Natural killer cell (primary cell): ENCODE results near the gene FGR. TPM values are rescaled to one million over a fixed set of nuclear protein-coding genes. Genes with fewer than 3 reads are reported as not detected.

Experiments used
- ATAC-seq, 3 donors: fragments of 150-1000 bp in 2 of 3; fragments of 200-7000 bp in 1 of 3; cut with Tn5 transposase; 1 replicate in 1 of 3; 2 replicates in 2 of 3; pipeline ENCODE4 v1.10.0; 2021; ENCODE audit warnings: mild to moderate bottlenecking in 2 of 3, moderate library complexity in 2 of 3
- DNase-seq, 2 donors: peaks; one replicate each; pipeline versions ENCODE4 v3.0.0 to v3.0.0-alpha.2; 2013 to 2021; ENCODE audit warnings: mixed read lengths in 1 of 2
- H3K27ac ChIP-seq: one replicate; pipeline ENCODE4 v1.5.1; 2013; ENCODE audit warnings: mild to moderate bottlenecking, low read length
- H3K27me3 ChIP-seq: one replicate; pipeline ENCODE4 v1.6.1; 2013; ENCODE audit warnings: low read length; ENCODE audit not compliant: control insufficient read depth, insufficient read depth
- H3K36me3 ChIP-seq: one replicate; pipeline ENCODE4 v1.6.1; 2013; ENCODE audit warnings: low read length; ENCODE audit not compliant: control insufficient read depth, insufficient read depth
- H3K4me1 ChIP-seq: one replicate; pipeline ENCODE4 v1.6.1; 2013; ENCODE audit warnings: low read length; ENCODE audit not compliant: control insufficient read depth, insufficient read depth
- H3K4me3 ChIP-seq: one replicate; pipeline ENCODE4 v1.5.1; 2013; ENCODE audit warnings: low read length
- H3K9me3 ChIP-seq: one replicate; pipeline ENCODE4 v1.6.1; 2013; ENCODE audit warnings: low read length; ENCODE audit not compliant: control insufficient read depth, insufficient read depth
- H3K27ac Mint-ChIP-seq, 2 donors: one replicate each; pipeline ENCODE4 v1.8.0; 2022; ENCODE audit warnings: mild to moderate bottlenecking in 2 of 2, mixed read lengths in 2 of 2, moderate library complexity in 1 of 2
- H3K27me3 Mint-ChIP-seq, 2 donors: one replicate each; pipeline ENCODE4 v1.8.0; 2022; ENCODE audit warnings: low read depth in 2 of 2, mixed read lengths in 2 of 2
- H3K36me3 Mint-ChIP-seq: one replicate; pipeline ENCODE4 v1.8.0; 2022; ENCODE audit warnings: mixed read lengths
- H3K4me1 Mint-ChIP-seq, 2 donors: one replicate each; pipeline ENCODE4 v1.8.0; 2022; ENCODE audit warnings: mixed read lengths in 2 of 2
- H3K4me3 Mint-ChIP-seq: one replicate; pipeline ENCODE4 v1.8.0; 2022; ENCODE audit warnings: mild to moderate bottlenecking, moderate library complexity, mixed read lengths
- H3K9me3 Mint-ChIP-seq, 2 donors: one replicate each; pipeline ENCODE4 v1.8.0; 2022; ENCODE audit warnings: mixed read lengths in 2 of 2
- CTCF ChIP-seq: fragments of 200-600 bp; IDR thresholded peaks from one replicate; pipeline ENCODE4 v1.8.0; 2022; ENCODE audit warnings: antibody characterized with exemption
- WGBS: methylation state at CpG from one replicate; pipeline ENCODE4 v1.1.7; 2013; ENCODE audit warnings: missing lambda C conversion rate; ENCODE audit not compliant: insufficient coverage; 5-methylcytosine and 5-hydroxymethylcytosine counted together
- intact Hi-C: fragments of 100-400 bp; cut with micrococcal nuclease; formaldehyde crosslinking; loops from one replicate; pipeline ENCODE4 v1.14.2; 2022
- total RNA-seq, 4 donors: library from RNA; stranded (reverse); fragments of 120-200 nt in 1 of 4; gene quantifications; one replicate each; pipeline versions ENCODE4 v1.2.3 to v1.2.4, GENCODE V29; 2013 to 2022

Gene FGR
- total RNA-seq, 3 donors from 2014 or later (not counting 1 experiment from before 2014, with no cell fraction given), result 353 to 452 (median 362) TPM

- peak overlapping the region; percentile 99 to 100 for H3K27ac Mint-ChIP-seq
- Histone ChIP-seq H3K36me3 (peaks cover 6% of the 10 kb centered on the region), H3K9me3 (no peaks in the 10 kb centered on the region), H3K27me3 (no peaks in the 10 kb centered on the region), H3K4me3 (no peak overlapping the region), H3K4me1 (peaks cover 56% of the 10 kb centered on the region), H3K27ac (peak overlapping the region; percentile 86)
- peaks cover 50 to 59% of the 10 kb centered on the region in 2 donors for H3K4me1 Mint-ChIP-seq
- H3K4me3 Mint-ChIP-seq, result peak overlapping the region; percentile 89
- H3K36me3 Mint-ChIP-seq, result no peaks in the 10 kb centered on the region
- no peak for TF ChIP-seq CTCF
- ATAC-seq, result no peak
- 69% methylated on average over 5 of the region's 5 CpGs for WGBS
- H3K27me3 Mint-ChIP-seq, result no peaks in the 10 kb centered on the region
- intact Hi-C loops, result loop anchor here (2.0 kb wide), 4 partner anchors 43 to 365 kb away; no protein-coding TSS in a partner anchor
- no peak for DNase-seq
- no peaks in the 10 kb centered on the region for H3K9me3 Mint-ChIP-seq
Observed at GRCh38 chr1:27662261-27662660, 27.3 kb upstream of the FGR start.

- H3K27me3 Mint-ChIP-seq, result no peaks in the 10 kb centered on the region
- H3K9me3 Mint-ChIP-seq, result no peaks in the 10 kb centered on the region
- DNase-seq, result no peak
- peak overlapping the region; percentile 90 for H3K4me3 Mint-ChIP-seq
- Histone ChIP-seq H3K27me3 (no peaks in the 10 kb centered on the region), H3K9me3 (no peaks in the 10 kb centered on the region), H3K4me3 (no peak overlapping the region), H3K36me3 (peaks cover 6% of the 10 kb centered on the region), H3K27ac (peak overlapping the region; percentile 92), H3K4me1 (peaks cover 59% of the 10 kb centered on the region)
- WGBS, result 89% methylated on average over 8 of the region's 8 CpGs
- peaks cover 50 to 59% of the 10 kb centered on the region in 2 donors for H3K4me1 Mint-ChIP-seq
- intact Hi-C loops, result loop anchor here (2.0 kb wide), 4 partner anchors 43 to 365 kb away; no protein-coding TSS in a partner anchor
- TF ChIP-seq CTCF, result no peak
- peak overlapping the region; percentile 99 to 100 for H3K27ac Mint-ChIP-seq
- no peak for ATAC-seq
- no peaks in the 10 kb centered on the region for H3K36me3 Mint-ChIP-seq
Observed at GRCh38 chr1:27661412-27662075, 26.6 kb upstream of the FGR start.

GRCh38 chr1:27660300-27660835, 25.4 kb upstream of the FGR start:
- DNase-seq, result peak in 1 of 2 donors; percentile 59
- intact Hi-C loops, result no loop called here
- WGBS, result 60% methylated on average over 10 of the region's 10 CpGs

More at GRCh38 chr1:27660300-27660835, 25.4 kb upstream of the FGR start:
- peak overlapping the region; percentile 99 to 100 for H3K27ac Mint-ChIP-seq
- H3K9me3 Mint-ChIP-seq, result no peaks in the 10 kb centered on the region
- TF ChIP-seq CTCF, result no peak
- no peak for ATAC-seq
- no peaks in the 10 kb centered on the region for H3K36me3 Mint-ChIP-seq
- Histone ChIP-seq H3K27me3 (no peaks in the 10 kb centered on the region), H3K4me1 (peaks cover 65% of the 10 kb centered on the region), H3K36me3 (no peaks in the 10 kb centered on the region), H3K27ac (peak overlapping the region; percentile 92), H3K4me3 (peak overlapping the region; percentile 36), H3K9me3 (no peaks in the 10 kb centered on the region)
- H3K27me3 Mint-ChIP-seq, result no peaks in the 10 kb centered on the region
- peak overlapping the region; percentile 90 for H3K4me3 Mint-ChIP-seq
- peaks cover 50 to 58% of the 10 kb centered on the region in 2 donors for H3K4me1 Mint-ChIP-seq
